Keratinocyte (primary cell): ENCODE measurements around the gene PNPLA7. TPM values are rescaled to one million over a fixed set of nuclear protein-coding genes. Genes with fewer than 3 reads are reported as not detected.

Source experiments
- DNase-seq: peaks from one replicate; pipeline ENCODE4 v3.0.0-alpha.2; 2011; ENCODE audit warnings: low read depth, missing footprints, low spot score
- FAIRE-seq: peaks from 2 replicates; lab custom pipeline; 2011; peaks lifted over from hg19 to GRCh38; lab: Jason Lieb, UNC
- H2AFZ ChIP-seq: 2 replicates; pipeline ENCODE4 v1.6.0; 2012; ENCODE audit warnings: low read length, control low read depth, inconsistent platforms; ENCODE audit not compliant: control insufficient read depth
- H3K27ac ChIP-seq: 2 replicates; pipeline ENCODE4 v1.5.1; 2011; ENCODE audit warnings: low read length; ENCODE audit not compliant: control insufficient read depth, insufficient read depth
- H3K27me3 ChIP-seq: 3 replicates; pipeline ENCODE4 v1.6.0; 2011; ENCODE audit warnings: low read length; ENCODE audit not compliant: control insufficient read depth, insufficient read depth; ENCODE audit errors: extremely low read depth
- H3K36me3 ChIP-seq, 2 experiments: 2 replicates in 1 of 2; 3 replicates in 1 of 2; pipeline ENCODE4 v1.5.1; 2011; ENCODE audit warnings: low read length in 2 of 2, mild to moderate bottlenecking in 1 of 2; ENCODE audit not compliant: control insufficient read depth in 2 of 2, insufficient read depth in 2 of 2; ENCODE audit errors: extremely low read depth in 1 of 2
- H3K4me1 ChIP-seq: 3 replicates; pipeline ENCODE4 v1.5.1; 2011; ENCODE audit warnings: low read length; ENCODE audit not compliant: control insufficient read depth, insufficient read depth; ENCODE audit errors: extremely low read depth
- H3K4me2 ChIP-seq: 3 replicates; pipeline ENCODE4 v1.6.0; 2011; ENCODE audit warnings: low read depth, low read length; ENCODE audit not compliant: control insufficient read depth, insufficient read depth; ENCODE audit errors: extremely low read depth
- H3K4me3 ChIP-seq, 3 experiments: fragments of 200-600 bp in 1 of 3; sonication (generic) in 1 of 3; 2 replicates in 2 of 3; 3 replicates in 1 of 3; pipeline ENCODE4 v1.5.1; 2011 to 2016; ENCODE audit warnings: low read length in 3 of 3, mild to moderate bottlenecking in 3 of 3, control low read depth in 2 of 3, inconsistent platforms in 1 of 3, low read depth in 1 of 3, mixed read lengths in 1 of 3, mixed run types in 1 of 3, moderate library complexity in 1 of 3; ENCODE audit not compliant: control insufficient read depth in 2 of 3, insufficient read depth in 2 of 3; ENCODE audit errors: extremely low read depth in 1 of 3
- H3K79me2 ChIP-seq: 2 replicates; pipeline ENCODE4 v1.6.0; 2012; ENCODE audit warnings: low read length; ENCODE audit not compliant: control insufficient read depth, insufficient read depth
- H3K9ac ChIP-seq: 3 replicates; pipeline ENCODE4 v1.6.0; 2011; ENCODE audit warnings: low read length; ENCODE audit not compliant: control insufficient read depth, insufficient read depth; ENCODE audit errors: extremely low read depth
- H3K9me1 ChIP-seq: 3 replicates; pipeline ENCODE4 v1.6.0; 2011; ENCODE audit warnings: low read length; ENCODE audit not compliant: control insufficient read depth, insufficient read depth; ENCODE audit errors: extremely low read depth
- H3K9me3 ChIP-seq: 2 replicates; pipeline ENCODE4 v1.5.1; 2012; ENCODE audit warnings: low read depth, low read length; ENCODE audit not compliant: control insufficient read depth
- H4K20me1 ChIP-seq: 3 replicates; pipeline ENCODE4 v1.6.0; 2011; ENCODE audit warnings: low read length; ENCODE audit not compliant: control insufficient read depth, insufficient read depth; ENCODE audit errors: extremely low read depth
- CTCF ChIP-seq, 3 experiments: IDR thresholded peaks in 1 of 3; conservative IDR thresholded peaks in 1 of 3; optimal IDR thresholded peaks in 1 of 3; 2 replicates in 2 of 3; 3 replicates in 1 of 3; pipeline versions ENCODE3 to v1.5.1; 2011; ENCODE audit warnings: low read length in 3 of 3, mild to moderate bottlenecking in 3 of 3, moderate library complexity in 2 of 3, control low read depth in 1 of 3, inconsistent platforms in 1 of 3; ENCODE audit not compliant: insufficient read depth in 2 of 3; ENCODE audit errors: extremely low read depth in 1 of 3
- EZH2 ChIP-seq: IDR thresholded peaks from one replicate; pipeline ENCODE4 v1.6.1; 2012; ENCODE audit warnings: inconsistent platforms, mild to moderate bottlenecking, low read length, moderate library complexity
- dilution Hi-C: fragments of 300-500 bp; cut with MboI; formaldehyde crosslinking; loops from one replicate; pipeline ENCODE4 v1.7.0; 2020; ENCODE audit warnings: low sequenced_read_pairs; ENCODE audit not compliant: extremely low pct_ligation_motif_present
- polyA plus RNA-seq, 5 experiments: library from polyadenylated mRNA; depleted of rRNA in 3 of 5; stranded (reverse) in 3 of 5; stranded (forward) in 1 of 5; unstranded in 1 of 5; fragments of >200 nt; gene quantifications; 1 replicate in 1 of 5; 2 replicates in 3 of 5; 3 replicates in 1 of 5; pipeline versions ENCODE4 v1.2.1 to v1.2.3, GENCODE V29; 2011 to 2012; ENCODE audit warnings: missing spikeins in 2 of 5, low read depth in 1 of 5, low replicate concordance in 1 of 5

The PNPLA7 gene
- polyA plus RNA-seq, 1 donor (not counting 4 experiments of a cell fraction or from before 2014, with no cell fraction given), result 0.34 TPM

GRCh38 chr9:137470785-137471184 is 79.4 kb downstream of the PNPLA7 start:
- no peak for FAIRE-seq
- no peak for TF ChIP-seq EZH2
- TF ChIP-seq CTCF (optimal IDR thresholded peaks at IDR 0.05 in 1 of 3, IDR thresholded peaks at IDR 0.05 in 1 of 3, conservative IDR thresholded peaks at IDR 0.05 in 1 of 3; ENCODE audit: extremely low read depth in 1 of 3, insufficient read depth in 2 of 3, low read length in 3 of 3), result no peak
- H3K79me2 ChIP-seq, result no peaks in the 10 kb centered on the region
- DNase-seq, result no peak
- no peak overlapping the region for H2AFZ ChIP-seq
- H3K9ac ChIP-seq, result no peak overlapping the region
- H3K27ac ChIP-seq, result no peak overlapping the region
- H3K9me1 ChIP-seq, result no peaks in the 10 kb centered on the region
- no peaks in the 10 kb centered on the region for H3K4me1 ChIP-seq
- no peaks in the 10 kb centered on the region for H4K20me1 ChIP-seq
- no peak overlapping the region for H3K4me3 ChIP-seq
- dilution Hi-C loops, result no loop called here
- no peak overlapping the region for H3K4me2 ChIP-seq
- no peaks in the 10 kb centered on the region for H3K27me3 ChIP-seq
- H3K9me3 ChIP-seq, result peaks cover 3% of the 10 kb centered on the region
- H3K36me3 ChIP-seq, result no peaks in the 10 kb centered on the region

- dilution Hi-C loops, result no loop called here
- no peak for DNase-seq
- Histone ChIP-seq H3K9me3 (no peaks in the 10 kb centered on the region), H3K4me3 (no peak overlapping the region), H3K27ac (no peak overlapping the region), H3K36me3 (no peaks in the 10 kb centered on the region), H4K20me1 (no peaks in the 10 kb centered on the region), H2AFZ (no peak overlapping the region), H3K9ac (no peak overlapping the region), H3K4me2 (no peak overlapping the region), H3K4me1 (no peaks in the 10 kb centered on the region), H3K79me2 (no peaks in the 10 kb centered on the region), H3K9me1 (no peaks in the 10 kb centered on the region), H3K27me3 (peaks cover 4% of the 10 kb centered on the region)
- TF ChIP-seq CTCF (optimal IDR thresholded peaks at IDR 0.05 in 1 of 3, IDR thresholded peaks at IDR 0.05 in 1 of 3, conservative IDR thresholded peaks at IDR 0.05 in 1 of 3; ENCODE audit: extremely low read depth in 1 of 3, insufficient read depth in 2 of 3, low read length in 3 of 3), result no peak
- TF ChIP-seq EZH2, result no peak
- FAIRE-seq, result no peak
Observed at GRCh38 chr9:137467896-137468295, 82.3 kb downstream of the PNPLA7 start.
